Measurements from ENCODE around the gene MSH5.
"Not testable (repeated sequence)": the region's sequence is repeated elsewhere in the genome, so short reads cannot be mapped to it uniquely, and the experiment has no call there.

The MSH5 gene

DNA sequence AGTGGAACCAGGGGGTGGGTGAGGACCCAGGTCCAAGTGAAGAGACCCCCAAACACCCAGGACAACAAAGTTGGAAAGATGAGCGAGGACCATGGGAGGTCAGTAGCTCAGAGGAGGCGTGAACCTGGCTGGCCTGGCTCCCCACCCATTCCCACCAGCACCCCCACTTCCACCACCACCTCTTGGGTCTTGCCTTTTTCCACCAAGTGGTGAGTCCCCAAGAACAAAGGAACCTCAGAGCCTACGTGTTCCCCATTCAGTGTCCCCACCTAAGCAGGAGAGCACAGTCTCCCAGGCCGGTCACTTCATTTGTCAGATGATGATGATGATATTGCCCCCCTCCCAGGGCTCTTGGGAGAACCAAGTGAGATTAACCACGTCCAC, 37.9 kb downstream of the MSH5 start:
- no peak for DNase-seq

DNA sequence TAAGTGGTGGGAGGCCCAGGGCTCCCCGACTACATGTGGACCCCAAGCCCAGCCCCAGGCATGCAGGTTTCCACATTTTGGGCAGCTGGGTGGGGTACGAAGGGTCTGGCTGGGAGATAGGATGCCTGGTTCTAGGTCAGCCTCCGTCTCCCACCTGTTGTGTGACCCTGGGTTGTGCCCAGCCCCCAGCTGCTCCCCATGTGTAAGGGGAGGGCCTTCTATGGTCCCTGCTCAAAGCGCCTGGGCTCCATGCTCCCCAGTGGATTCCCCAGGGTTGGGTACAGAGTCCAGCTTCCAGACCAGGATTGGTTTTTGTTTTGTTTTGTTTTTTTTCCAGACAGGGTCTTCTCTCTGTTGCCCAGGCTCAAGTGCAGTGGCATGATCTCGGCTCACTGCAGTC, 38.4 kb downstream of the MSH5 start:
- DNase-seq, result no peak

DNA sequence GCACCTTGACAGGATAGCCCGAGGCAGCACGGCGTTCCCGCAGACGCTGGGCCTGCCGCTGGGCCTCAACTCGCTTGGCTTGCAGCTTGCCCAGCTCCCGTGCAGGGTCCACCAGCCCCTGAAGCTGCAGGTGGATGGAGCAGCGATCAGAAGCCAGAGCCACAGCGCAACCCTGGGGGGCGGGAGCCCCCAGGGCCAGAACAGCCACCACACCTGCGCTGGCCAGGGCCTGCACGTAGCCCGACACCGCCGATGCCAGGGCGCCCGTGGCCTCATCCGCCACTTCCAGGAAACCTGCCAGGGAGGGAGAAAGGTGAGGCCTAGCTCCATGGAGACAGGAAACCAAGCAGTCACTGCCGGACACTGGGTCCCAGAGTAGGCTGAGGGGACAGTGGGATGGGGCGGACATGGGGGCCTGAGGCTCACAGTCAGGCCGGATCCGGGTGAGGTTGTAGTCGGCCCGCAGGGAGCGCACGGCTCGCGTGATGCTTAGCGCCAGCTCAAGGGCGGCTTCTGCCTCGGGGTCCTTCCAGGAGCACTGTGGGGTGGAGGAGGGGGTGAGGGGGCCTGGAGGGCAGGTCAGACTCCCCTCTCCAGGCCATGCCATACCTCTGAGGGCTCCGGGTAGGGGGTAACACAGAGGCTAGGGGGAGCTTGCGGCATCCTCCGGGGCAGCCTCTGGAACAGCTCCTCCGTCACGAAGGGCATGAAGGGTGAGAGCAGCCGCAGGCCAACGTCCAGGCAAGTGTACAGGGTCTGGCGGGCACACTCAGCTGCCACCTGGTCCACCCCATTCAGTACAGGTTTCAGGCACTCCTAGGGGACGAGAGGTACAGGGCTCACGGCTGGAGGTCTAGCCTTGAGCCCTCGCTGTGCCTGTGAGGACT, 39.4 kb downstream of the MSH5 start:
- DNase-seq, result no peak

- DNase-seq, result no peak
Observed at GRCh38 chr6:31779908-31780307, 40.1 kb downstream of the MSH5 start.

GRCh38 chr6:31780507-31781243, 40.9 kb downstream of the MSH5 start:
- no peak for DNase-seq

- no peak for DNase-seq
Observed at GRCh38 chr6:31781244-31782125, 41.7 kb downstream of the MSH5 start.

DNA sequence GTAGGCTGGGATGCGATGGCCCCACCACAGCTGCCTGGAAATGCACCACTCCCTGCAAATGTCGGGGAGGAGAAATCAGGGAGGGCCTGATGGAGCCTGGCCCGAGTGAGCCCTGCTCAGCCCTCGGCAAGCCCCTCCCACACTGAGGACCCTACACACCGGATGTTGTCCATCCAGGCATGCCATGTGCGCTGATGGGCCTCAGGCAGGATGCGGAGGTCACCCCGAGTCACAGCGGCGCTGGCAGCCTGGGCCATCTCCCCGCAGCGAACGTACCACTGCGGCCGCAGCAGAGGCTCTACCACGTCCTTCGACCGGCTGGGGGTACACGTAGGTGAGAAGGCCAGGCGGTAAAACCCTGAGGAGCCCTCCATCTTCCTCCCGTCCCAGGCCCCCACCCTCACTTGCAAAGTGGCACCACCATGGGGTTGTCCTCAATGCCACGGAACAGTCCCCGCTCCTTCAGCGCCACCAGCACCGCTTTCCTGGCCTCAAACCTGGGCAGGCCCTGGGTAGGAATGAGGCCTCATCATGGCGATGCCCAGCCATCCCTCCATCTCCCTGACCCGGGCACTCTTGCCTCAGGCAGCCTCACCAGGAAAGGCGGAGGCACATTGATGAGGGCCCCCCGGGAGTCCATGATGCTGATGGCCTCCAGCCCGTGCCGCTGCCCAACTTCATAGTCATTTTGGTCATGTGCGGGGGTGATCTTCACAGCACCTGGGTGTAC, 42.5 kb downstream of the MSH5 start:
- no peak for DNase-seq

DNA sequence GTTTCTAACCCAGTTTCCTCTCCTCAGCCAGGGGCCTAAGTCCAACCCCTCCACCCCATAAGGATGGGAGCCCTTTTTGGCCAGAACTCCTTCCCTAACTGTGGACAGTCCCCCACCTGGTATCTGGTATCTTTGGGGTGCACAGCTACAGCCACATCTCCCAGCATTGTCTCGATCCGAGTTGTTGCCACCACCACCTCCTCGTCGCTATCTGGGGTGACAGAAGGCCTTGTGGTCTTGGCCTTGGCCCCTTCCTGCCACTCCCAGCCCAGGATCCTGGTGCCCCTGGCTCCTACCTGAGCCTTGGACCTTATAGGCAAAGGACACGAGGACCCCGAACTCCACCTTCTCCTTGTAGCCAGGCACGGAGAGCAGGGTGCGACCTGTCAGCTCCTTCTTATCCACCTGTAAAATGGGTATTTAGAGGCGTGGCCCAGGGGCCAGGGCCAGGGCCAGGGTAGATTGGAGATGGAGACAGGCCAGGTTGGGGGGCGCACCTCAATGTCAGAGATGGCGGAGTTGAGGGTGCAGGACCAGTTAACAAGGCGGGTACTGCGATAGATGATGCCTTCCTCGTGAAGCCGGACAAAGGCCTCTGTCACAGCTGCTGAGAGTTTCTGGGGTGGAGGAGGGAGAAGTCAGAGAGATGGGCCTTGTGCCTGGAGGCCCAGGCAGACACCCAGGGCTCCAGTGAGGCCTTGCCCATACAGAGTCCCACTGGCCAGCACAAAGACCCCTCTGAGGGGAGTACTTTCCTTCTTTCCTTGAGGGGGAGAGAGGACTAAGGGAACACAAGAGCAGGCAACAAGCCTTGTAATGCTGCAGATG, 44.5 kb downstream of the MSH5 start:
- DNase-seq, result peak in 2 of 56 donors; percentile 18

DNA sequence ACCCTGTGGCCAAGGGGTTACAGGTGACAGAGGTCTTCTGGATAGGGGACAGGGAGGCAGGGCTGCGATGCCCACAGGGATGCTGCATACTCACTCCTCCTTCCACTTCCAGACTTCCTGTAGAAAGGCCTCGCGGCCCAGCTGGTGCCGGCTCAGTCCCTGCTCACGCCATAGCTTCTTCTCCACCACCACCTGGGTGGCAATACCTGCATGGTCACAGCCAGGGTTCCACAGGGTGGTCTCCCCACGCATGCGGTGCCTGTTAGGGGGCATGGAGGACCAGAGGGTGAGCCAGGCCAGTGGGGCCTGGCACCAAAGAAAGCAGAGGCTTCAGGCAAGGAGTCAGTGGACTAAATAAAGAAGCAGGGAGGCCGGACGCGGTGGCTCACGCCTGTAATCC, 45.7 kb downstream of the MSH5 start:
- no peak for DNase-seq

DNA sequence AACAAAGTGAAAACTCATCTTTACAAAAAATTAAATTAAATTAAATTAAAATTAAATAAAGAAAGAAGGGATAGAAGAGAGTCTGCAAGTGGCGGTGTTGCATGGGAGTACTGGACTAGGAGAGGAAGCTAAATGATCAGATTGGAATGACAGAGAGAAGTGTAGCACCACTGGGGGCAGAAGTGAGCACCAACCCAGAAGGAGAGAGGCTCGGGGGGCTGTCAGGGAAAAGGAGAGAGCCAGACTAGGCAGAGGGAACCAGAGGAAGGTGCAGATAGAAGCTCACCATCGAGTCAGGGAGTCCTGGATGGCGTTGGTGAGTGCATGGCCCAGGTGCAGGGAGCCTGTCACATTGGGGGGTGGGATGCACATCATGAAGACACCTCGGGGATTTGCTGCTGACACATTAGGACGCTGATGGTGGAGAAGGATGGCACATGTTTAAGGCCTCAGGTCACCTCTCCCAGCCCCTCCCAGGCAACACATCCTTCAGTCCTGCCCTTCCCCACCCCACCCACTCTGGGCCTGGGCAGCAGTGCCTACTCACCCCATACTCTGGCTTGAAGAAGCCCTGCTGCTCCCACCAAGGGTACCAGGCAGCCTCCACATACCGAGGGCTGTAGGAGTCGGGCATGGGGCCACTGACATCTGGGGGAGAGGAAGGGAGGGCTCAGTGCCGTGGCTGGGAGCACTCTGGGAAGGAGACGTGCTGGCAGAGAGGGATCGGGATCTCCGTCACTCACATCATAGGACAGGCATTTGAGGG, 51.7 kb downstream of the MSH5 start:
- peak in 14 of 56 donors; percentile 11 to 65 (median 20) for DNase-seq

DNA sequence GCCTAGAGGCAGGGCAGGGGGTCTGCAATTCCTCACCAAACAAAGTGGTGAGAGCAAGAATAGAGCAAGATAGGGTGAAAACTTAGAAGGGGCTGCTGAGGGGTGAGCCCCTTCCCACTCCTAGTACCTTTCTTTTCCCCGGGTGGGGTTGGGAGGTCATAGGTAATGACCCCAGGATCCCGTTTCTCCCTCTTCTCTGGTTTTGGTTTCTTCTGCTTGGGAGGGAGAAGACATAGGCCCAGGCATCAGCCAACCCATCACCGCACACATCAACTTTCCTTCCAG, 52.2 kb downstream of the MSH5 start:
- no peak for DNase-seq

GRCh38 chr6:31792761-31793171, 53.0 kb downstream of the MSH5 start:
- DNase-seq, result no peak

DNA sequence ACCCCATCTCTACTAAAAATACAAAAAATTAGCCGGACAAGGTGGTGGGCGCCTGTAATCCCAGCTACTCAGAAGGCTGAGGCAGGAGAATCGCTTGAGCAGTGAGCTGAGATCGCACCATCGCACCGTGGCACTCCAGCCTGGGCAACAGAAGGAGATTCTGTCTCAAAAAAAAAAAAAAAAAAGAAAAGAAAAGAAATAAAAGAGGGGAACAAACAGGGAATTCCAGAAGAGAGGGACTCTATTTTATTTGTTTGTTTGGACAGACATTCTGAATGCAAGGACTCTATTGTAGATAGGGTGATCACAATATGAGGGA, 54.1 kb downstream of the MSH5 start:
- not testable (repeated sequence) for DNase-seq

DNA sequence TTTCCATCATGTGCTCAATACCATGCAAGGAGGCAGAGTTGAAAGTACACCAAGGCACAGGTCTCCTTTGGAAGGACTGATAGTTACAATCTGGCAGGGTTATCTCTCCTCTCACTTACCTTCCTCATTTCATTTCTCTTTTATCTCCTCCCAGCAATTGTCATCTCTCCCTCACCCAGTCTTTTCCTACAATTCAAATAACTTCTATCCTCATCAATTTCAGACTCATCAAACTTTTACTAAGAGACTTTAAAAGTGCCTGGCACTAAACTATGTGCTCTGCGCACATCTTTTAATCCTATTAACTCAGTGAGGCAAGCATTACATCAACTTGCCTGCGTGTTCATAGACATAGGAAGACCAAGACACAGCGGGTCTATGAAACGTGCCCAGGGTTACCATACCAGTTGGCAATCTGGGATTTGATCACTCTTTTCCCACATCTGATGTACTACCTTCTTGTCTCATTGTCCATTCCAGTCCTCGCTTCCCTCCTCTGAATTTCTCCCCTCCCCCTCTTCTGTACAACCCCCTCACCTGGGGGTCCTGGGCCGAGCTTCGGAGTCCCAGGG, 54.6 kb downstream of the MSH5 start:
- DNase-seq, result peak in 1 of 56 donors; percentile 8

GRCh38 chr6:31794866-31795615, 55.2 kb downstream of the MSH5 start:
- DNase-seq, result peak in 4 of 56 donors; percentile 58 to 63 (median 59)

DNA sequence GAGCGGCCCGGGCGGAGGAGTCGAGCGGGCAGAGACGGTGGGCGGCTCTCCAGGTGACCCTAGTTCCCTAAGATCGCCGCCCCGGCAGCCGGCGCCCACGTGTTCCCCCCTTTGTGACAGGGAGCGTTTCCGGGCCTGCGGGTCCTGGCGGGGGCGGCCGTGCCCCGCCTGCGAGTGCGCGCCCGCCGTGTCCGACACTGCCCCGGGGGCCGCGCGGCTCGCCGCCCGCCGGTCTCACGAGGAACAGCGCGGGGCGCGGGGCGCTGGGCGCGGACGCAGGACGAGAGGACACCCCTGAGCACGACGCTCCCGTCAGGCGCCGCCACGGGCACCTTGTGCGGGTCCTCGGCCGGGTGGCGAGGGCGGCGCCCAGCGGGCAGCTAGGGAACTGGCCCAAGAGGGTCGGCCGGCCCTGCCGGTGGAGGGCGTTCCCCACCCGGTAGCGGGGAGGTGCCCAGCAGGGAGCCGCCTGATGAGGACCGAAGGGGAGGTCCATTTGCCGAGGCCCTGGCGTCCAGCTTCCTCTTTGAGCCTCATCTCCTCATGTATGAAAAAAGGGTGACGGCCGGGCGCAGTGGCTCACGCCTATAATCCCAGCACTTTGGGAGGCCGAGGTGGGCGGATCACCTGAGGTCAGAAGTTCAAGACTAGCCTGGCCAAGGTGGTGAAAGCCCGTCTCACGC, 56.0 kb downstream of the MSH5 start, which contains the start of gene VARS1:
TSS of gene VARS1 (minus strand) at position 137 of the 683 bp plus-strand sequence. CDS start 535 bp downstream, outside the sequence.
- DNase-seq, result peak in 54 of 56 donors; percentile 47 to 89 (median 80)

GRCh38 chr6:31796993-31797385, 57.2 kb downstream of the MSH5 start:
- DNase-seq, result no peak

- DNase-seq, result no peak
Observed at GRCh38 chr6:31797588-31797987, 57.8 kb downstream of the MSH5 start.
